NCI-H1092 (cell line): ENCODE measurements around the gene DYNLT5.
"Not testable (repeated sequence)": the region's sequence is repeated elsewhere in the genome, so short reads cannot be mapped to it uniquely, and the experiment has no call there.

Experiments used
- DNase-seq: peaks from one replicate; lab custom pipeline; 2025; lab: John Stamatoyannopoulos, UW

DYNLT5 gene

DNA sequence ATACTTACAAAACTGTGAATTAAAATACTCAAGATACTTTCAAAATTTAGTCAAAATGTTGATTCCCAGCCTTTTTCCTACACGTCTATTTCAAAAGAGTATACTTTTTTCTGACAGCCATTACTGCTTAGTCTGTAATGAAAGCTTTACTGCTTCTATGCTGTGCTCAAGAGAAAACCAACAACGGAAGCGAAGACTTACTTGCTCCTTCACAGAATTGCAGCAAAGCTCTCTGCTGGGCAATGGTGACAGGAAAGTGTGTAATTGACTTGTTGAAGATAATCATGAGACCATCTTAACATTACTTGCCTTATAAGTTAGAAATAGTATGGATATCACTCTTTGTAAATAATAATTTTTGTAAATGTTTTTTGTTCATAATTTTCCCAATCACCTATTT lies 1.7 kb upstream of the DYNLT5 start:
- DNase-seq, result no peak

DNA sequence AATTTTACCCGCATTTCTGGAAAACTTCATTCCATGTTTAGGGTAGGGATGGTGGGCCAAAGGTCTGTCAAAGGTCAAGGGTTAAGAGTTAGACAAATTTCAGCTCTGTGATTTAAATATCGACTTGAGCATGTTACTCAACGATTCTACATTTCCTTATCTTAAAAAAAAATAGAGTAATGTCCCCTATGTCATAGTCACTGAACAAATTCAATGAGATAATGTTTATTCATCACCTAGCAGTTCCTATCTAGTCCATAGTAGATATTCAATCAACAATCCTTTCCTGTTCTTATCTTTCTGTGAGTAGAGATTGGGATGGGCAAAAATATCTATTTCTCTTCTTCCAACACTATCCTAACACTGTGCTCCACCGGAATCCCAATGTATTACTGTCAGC lies 1.1 kb upstream of the DYNLT5 start:
- DNase-seq, result no peak

DNA sequence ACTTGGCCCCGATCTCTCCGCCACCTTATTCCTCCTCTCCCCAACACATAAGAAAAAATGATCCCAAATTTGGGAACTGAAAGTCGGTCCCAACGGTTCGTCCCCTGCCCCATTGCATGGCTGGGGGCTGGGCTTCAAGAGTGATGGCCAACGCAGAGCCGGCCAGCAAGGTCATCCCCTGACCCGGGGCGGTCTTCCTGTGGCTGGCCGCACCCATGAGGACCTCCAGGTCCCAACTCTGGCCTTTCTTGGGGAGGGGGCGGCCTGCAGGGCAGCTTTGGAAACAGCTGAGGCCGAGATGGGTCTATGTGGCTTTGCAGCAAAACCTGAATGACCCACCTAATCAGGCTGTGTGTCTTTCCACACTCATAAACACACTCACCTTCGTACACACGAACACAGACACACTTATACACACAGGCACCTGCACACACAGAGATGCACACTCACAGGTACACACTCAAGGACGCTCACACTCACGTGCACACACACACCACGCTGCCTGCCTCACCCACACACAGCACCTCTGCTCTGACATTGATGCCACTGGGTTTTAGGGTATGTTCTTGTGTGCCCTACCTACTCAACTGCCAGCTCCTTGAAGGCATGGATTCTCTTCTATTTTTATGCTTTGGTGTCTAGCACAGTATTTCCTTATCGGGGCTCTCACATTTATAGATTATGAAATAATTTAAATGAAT lies 562 bp downstream of the DYNLT5 start:
- no peak for DNase-seq

DNA sequence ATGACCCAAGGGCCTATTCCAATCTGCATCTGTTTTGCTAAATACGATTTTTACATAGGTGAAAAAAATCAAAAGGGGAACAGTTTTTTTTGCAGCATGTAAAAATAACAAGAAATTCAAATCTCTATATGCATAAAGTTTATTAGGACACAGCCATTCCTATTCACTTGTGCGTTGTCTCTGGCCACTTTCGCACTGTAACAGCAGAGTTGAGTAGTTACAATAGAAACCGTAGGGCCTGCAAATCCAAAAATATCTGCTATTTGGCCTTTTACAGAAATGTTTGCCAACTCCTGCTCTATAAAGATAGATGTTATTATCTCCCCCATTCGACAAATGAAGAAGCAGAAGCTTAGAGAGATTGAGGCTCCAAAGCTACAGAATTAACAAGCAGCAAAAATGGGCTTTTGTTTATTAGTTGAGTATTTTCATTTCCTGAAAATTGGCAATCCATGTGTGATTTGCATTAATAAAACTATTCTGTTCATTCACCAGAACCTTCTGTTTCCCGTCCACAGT lies 5.5 kb downstream of the DYNLT5 start:
- no peak for DNase-seq

DNA sequence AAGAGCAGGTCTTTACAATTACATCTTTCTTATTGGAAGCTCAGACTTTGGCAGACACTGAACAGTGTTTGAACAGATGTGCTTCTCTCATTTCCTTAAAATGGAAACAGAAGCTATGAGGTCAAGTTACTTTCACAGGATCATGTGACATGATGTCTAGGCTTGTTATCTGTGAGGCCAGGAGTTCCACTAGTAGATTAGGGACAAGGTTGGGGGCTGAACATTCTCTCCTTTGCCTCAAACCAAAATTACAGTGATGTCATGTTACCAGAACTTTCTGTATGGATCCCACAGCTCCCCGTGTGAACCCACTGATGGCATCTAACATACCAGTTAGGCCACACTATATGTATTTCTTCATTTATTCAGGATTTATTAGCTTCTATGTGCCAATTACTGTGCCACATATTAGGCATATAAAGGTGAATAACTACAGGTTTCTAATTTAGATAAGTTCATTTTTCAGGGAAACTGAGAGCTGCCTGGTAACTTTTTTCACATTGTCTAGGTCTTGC lies 6.0 kb downstream of the DYNLT5 start:
- DNase-seq, result no peak

DNA sequence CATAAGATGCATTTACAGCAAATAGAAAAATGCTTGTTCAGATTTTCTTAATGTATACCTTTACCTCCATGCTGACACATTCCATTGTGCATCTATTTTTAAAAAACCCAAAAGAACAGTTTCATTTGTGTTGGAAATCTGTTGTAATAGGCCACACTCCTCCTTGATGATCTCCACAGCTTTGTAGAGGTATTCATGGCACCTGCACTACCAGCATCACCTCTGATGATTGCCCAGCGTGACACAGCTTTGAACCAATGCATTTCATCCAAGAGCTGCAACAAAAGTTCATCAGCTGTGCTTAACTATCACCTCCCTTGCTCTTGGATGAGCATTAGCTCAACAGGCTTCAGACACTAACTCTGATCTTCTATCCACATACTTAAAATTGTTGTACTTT lies 8.2 kb downstream of the DYNLT5 start:
- DNase-seq, result no peak

DNA sequence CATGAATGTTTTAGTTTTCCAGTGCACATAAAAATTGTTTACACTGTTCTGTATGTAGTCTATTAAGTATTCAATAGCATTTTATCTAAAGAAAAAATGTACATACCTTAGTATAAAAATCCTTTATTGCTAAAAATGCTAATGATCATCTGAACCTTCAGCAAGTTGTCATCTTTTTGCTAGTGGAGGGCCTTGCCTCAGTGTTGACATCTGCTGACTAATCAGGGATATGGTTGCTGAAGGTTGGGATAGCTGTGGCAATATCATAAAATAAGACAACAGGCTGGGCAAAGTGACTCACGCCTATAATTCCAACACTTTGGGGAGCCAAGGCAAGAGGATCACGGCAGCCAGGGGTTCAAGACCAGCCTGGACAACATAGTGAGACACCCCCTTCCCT lies 9.0 kb downstream of the DYNLT5 start:
- no peak for DNase-seq

DNA sequence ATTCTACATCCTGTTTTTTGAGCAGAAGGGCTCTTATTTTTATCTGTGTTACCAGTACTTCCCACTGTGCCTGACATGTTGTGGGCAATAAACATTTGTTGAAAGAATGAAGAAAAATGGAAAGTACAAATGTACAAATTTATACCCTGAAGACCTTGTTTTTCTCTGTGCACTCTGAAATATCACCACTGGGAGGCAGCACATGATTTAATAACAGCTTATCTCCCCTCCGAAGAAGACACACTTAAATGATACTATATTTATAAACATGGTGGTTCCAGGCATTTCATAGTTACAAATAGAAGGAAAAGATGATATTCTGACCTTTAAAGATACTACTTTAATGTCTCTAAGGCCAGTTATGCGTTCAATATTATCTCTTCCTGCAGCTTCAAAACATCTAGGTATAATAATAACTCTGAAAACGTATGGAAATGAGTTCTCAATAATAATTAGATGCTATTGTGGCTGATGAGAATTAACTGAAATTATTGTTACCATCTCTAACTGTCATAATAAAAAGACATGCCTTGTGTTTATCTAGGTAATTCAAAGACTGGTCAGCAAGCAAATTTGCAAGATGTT lies 12.8 kb downstream of the DYNLT5 start:
- DNase-seq, result no peak

DNA sequence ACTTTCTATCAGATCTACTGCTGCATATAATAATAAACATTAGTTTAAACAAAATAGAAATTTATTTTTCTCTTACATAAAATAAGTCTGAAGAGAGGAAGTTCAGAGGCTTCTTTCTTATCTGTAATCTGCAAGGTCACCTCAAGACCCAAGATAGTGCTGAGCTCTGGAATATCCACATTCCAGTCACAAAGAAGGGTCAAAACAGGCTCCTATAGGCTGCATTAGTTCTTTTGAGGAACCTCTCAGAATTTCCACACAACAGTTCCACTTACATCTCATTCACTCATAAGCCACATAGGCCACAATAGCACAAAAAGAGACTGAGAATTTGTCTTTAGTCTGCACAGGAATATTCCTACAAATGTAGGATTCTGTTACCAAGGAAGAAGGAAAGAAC lies 15.4 kb downstream of the DYNLT5 start:
- DNase-seq, result no peak

DNA sequence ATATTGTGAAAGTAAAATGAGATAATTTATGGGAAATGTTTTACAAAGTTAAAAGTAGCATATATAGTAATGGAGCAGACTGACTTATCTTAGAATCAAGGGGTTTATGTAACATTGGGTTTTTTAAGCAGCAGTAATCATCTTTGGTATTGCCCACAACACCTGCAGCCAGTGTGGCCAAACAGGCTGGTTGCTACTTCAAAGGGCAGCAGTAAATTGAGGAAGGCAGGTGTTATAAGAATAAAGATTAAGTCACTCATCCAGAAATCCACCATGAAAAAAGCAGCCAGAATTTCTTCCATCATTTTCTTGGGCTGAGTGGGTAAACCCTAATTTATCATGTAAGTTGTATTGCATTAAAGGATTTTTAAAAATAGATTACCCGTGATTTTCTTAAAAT lies 16.7 kb downstream of the DYNLT5 start:
- no peak for DNase-seq

DNA sequence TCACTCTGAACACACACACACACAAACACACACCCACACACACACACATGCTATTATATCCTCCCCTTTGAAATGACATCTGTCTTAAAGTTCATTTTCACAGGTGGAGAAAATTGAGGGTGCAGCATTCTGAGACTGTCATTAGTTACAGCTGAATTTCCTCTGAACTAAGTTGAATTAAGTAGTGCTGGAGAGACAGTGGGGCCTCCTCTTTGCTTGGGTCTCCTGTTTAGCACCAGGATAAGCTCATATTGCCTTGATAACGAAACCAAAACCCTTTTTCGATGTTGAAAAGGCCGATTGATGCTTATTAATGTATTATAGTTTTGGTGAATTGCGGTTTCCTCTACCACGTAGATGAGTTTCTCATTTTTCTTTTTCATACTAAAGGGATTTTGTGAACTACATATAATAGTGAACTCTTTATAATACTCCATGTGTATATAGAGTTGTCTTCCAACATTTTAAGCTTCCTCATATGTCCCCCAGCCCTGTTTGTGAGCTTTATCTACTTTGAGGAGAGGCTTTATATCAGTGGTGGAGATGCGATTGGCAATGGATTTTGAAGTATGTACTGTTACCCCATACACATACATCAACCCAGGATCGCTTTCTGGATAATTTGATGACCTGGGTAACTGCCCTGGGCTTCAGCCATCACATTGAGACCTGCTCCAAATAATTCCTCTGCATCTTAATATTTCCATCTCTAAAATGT lies 17.4 kb downstream of the DYNLT5 start:
- DNase-seq, result no peak

DNA sequence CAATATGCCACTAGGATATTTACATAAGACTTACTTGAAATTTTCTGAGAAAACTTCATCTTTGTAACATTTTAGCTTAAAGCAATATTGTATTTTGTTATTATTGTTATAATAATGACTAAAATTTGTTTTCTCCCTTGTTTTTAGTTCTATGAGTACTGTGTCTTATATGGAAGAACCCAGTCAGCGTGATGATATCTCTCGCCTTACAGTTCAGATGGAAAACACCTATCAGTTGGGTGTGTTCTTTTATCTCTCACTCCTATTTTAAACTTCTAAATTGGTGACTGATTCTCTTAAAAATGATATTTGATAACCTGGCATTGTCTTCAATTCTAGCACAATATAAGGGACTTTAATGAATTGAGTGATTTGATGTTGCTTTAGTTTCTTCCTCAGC lies 18.0 kb downstream of the DYNLT5 start:
- DNase-seq, result no peak

DNA sequence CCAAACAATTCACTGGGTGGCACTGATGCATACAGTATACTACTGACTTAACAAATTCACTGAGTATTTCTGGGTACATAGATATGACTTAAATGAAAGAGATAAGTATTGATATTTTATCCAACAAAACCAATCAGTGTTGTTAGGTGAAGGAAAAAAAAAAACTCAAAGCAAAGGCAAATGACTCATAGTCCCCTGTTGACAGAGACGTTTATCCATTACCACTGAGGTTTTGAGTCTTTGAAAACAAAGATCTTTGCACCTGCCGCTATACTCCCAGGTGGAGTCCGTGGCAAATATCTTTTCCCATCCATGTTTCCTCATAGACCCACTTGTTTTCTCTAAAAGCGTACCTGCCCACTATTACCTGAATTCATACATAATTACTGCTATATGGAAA lies 18.4 kb downstream of the DYNLT5 start:
- DNase-seq, result no peak

DNA sequence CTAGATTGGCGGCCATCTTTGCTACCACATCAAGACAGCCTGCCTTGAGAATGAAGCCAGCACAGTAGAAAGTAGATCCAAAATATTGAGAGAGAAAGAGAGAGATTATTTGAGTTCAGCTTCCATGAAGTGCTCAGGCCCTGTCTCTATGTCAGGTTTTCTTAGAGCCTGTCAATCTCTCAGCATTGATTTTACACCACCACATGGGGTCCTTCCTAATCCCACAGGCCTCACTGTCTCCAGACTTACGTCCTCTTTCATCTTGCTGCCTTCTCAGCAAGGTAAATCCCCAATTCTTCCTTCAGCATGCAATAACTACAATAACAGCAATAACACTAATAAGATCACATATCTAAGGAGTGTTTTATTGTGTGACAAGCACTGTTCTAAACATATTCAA lies 21.0 kb downstream of the DYNLT5 start:
- DNase-seq, result no peak

DNA sequence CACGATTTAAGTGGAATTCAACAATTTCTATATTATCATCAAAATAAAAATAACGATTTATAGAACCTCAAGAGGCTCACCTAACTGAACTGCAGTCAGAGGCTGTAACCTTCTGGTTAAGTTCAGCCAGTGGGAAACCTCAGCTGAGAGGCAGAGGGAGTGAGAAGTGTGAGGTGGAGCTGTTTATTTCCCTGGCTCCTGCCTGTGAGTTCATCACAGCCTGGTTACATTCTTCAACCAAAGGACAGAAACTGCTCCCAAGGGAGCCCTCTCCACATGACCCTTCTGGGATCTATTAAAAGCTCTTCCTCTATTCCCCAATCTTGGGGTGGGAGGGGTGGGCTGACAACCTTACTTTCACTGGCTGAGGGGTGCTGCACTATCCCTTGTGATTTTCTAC lies 22.2 kb downstream of the DYNLT5 start:
- no peak for DNase-seq

DNA sequence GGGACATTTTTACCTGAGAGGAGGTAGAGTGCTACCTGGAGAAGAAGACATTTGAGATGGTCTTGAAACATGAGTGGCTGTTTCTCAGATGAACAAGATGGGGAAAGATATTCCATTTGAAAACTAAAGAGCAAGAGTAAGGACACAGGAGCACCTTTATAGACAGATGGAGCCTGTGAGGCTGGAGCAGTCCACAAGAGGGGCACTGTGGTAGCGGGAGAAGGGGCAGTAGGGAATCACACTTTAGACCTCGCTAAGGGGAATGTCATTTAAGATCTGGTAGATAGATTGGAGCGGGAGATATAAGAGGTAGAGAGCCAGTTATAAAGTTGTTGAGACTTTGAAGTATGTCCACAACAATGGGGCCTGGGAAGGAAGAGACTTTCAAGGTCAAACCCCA lies 23.4 kb downstream of the DYNLT5 start:
- DNase-seq, result no peak

DNA sequence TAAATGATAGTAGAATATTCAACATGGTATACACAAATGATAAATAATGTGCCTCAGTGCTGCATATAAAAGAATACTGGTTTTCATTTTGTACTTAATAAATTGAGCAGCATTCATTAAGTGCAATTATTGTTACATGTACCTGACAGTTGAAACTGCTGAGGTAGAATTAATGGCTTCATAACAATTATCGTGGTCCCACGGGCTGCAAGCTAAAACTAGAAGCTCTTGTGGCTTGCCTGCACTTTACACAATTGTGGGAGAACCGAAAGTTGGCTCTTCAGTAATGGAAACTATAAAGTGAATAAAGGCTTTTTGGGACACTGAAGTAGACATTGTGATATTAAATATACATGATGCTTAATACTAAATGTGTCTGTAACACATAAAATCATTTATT lies 25.6 kb downstream of the DYNLT5 start:
- no peak for DNase-seq

DNA sequence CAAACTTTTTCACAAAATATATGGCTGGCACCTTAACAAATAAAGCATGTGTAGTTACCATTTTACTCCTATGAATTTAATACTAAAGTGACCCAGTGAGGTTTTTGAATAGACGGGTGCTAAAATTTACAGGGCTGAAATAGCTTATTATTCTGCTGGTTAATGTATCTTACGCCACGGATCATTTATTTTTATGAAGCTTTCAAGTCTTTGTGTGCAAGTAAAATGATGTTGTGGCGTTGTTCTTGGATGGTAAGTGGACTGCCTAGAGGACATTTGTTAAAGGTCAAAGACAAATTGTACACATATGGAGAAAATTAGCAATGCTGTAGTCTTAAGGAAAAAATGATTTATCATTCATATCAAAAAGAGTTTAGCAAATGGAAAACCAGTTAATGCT lies 26.0 kb downstream of the DYNLT5 start:
- peak; percentile 43 for DNase-seq

DNA sequence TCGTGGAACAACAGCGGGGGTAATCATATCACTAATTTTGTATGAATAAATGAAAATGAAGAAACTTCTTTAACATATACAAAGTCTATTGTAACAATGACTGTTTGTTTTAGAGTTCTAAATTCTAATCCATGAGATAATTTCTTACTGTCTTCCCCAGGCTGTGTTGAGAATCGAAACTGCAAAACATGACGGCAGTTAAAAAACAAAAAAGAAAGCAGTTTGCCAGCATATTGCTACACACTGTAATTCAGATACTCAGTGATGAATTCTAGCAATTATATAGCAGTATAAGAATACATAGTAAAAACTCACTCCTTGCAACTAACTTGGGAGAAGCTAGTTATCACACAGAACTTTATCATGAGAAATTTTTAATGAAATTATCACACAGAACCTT lies 26.7 kb downstream of the DYNLT5 start:
- DNase-seq, result no peak

DNA sequence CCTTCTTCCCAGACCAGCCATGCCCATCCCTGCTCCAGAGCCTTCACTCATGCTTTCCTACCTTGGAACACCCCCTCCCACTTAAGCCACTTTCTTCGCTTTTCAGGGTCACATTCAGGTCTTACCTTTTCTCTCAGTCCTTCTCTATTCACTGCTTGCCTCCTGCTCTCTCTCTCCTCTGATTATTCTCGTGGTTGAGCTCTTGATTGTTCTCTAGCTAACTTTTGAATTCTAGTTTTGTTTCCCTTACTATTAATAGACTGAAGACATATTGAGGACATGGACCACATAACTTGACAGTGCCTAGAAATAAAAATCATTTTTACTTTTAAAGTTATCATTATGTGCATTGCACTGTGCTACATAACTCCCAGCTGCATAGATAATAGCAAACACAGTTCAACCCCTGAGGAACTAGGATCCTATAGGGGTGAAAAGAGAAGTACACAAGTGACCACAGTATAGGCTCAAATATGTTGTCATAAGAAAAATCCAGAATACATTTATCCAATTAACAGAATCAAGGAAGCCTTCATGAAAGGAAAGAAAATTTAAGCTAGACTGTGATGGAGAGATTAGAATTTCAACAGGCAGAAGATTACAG lies 27.3 kb downstream of the DYNLT5 start:
- DNase-seq, result no peak

DNA sequence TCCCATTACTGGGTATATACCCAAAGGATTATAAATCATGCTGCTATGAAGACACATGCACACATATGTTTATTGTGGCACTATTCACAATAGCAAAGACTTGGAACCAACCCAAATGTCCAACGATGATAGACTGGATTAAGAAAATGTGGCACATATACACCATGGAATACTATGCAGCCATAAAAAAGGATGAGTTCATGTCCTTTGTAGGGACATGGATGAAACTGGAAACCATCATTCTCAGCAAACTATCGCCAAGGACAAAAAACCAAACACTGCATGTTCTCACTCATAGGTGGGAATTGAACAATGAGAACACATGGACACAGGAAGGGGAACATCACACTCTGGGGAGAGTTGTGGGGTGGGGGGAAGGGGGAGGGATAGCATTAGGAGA lies 33.5 kb downstream of the DYNLT5 start:
- DNase-seq, result not testable (repeated sequence)

DNA sequence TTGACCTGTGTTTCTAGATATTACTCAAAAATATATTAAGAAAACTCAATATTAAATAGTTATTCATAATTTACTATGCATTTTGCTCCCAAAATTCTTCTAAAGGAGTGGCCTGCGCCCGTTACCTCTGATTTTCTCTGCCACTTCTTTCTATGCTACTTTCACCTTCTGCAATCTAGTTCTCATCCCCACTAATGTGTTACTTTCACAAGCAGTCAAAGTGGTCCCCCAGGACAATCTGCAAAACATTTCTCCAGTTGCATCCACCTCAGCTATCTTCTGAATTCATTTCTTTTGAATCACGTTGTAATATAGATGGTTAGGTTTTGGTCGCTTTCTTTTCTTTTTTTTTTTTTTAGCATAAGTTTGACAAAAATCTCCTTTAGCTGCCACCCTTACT lies 35.4 kb downstream of the DYNLT5 start:
- no peak for DNase-seq
